Measurements from ENCODE around the gene CER1. TPM values are rescaled to one million over a fixed set of nuclear protein-coding genes. Genes with fewer than 3 reads are reported as not detected.

CER1 gene
- total RNA-seq, 1 donor from 2014 or later = not detected

DNA sequence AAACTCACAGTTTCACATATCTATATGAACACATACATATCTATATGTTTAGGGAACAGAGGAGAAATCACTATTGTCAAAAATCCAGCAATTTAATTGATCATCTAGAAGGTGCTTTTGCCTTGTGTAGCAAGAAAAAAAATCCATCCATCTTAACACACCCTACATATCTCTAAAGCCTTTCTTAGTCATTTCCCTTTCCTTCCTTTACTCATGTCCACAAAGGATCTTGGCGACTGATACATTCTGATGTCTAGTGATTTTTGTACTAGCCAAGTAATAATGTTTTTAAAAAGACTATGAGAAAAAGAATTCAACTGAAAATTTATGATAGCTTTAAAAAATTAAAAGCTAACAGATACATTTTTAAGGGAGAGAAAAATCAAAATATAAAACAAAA is 51.8 kb downstream of the CER1 start:
- DNase-seq (ENCODE audit: extremely low read depth, low read depth, low spot score) = peak; percentile 52

Other genes with a start within 250 kb of the CER1 start
- gene ZDHHC21, start 29.3 kb downstream of the CER1 start, total RNA-seq = 14.1 and 20.1 TPM in 2 replicates
- 0.06 TPM in 1 of 2 replicates, not detected in the other for gene FREM1, start 187.7 kb upstream of the CER1 start, total RNA-seq

All from glomerular endothelial cell (primary cell).